HepG2 (cell line): ENCODE data around the gene SPAG7. TPM values are rescaled to one million over a fixed set of nuclear protein-coding genes. Genes with fewer than 3 reads are reported as not detected.
A peak's percentile ranks its signal among the peaks of the same experiment; 100 is the strongest.

Experiments
- AGO2 ChIP-seq: fragments of 200-400 bp; formaldehyde crosslinking; optimal IDR thresholded peaks from 2 replicates; pipeline ENCODE3; 2017; ENCODE audit warnings: mild to moderate bottlenecking, low read depth, low read length, moderate library complexity
- AKAP8 ChIP-seq: sonication (generic); formaldehyde crosslinking; IDR thresholded peaks from 2 replicates; pipeline ENCODE4 v1.5.1; 2020; ENCODE audit warnings: mild to moderate bottlenecking, missing genetic modification reagents
- ELF1 ChIP-seq: sonication (generic); formaldehyde crosslinking; IDR thresholded peaks from 2 replicates; pipeline ENCODE4 v1.4.0; 2020; ENCODE audit warnings: missing genetic modification reagents
- GATAD2A ChIP-seq: IDR thresholded peaks from 2 replicates; pipeline ENCODE4 v1.6.1; 2016
- NCOA1 ChIP-seq: sonication (generic); formaldehyde crosslinking; IDR thresholded peaks from 2 replicates; pipeline ENCODE4 v1.9.0; 2021; ENCODE audit warnings: missing genetic modification reagents
- POLR2AphosphoS5 ChIP-seq: IDR thresholded peaks from 2 replicates; pipeline ENCODE4 v1.6.1; 2012; ENCODE audit warnings: low read depth, low read length
- POLR2G ChIP-seq: fragments of 200-400 bp; formaldehyde crosslinking; IDR thresholded peaks from 2 replicates; pipeline ENCODE4 v1.6.1; 2018; ENCODE audit warnings: mild to moderate bottlenecking, low read depth, low read length, moderate library complexity
- RBFOX2 ChIP-seq: fragments of 200-400 bp; formaldehyde crosslinking; IDR thresholded peaks from 2 replicates; pipeline ENCODE4 v1.6.1; 2017; ENCODE audit warnings: low read depth, mild to moderate bottlenecking, low read length
- SMARCE1 ChIP-seq: fragments of 450-650 bp; IDR thresholded peaks from 2 replicates; pipeline ENCODE4 v1.6.1; 2017; ENCODE audit warnings: borderline replicate concordance
- SRSF9 ChIP-seq: fragments of 200-400 bp; formaldehyde crosslinking; IDR thresholded peaks from 2 replicates; pipeline ENCODE4 v1.6.1; 2018; ENCODE audit warnings: borderline replicate concordance, mild to moderate bottlenecking, low read depth, low read length; ENCODE audit not compliant: insufficient read depth, poor library complexity, severe bottlenecking
- SSRP1 ChIP-seq: IDR thresholded peaks from 2 replicates; pipeline ENCODE4 v1.6.1; 2016; ENCODE audit warnings: control low read depth
- ZNF382 ChIP-seq: sonication (generic); formaldehyde crosslinking; IDR thresholded peaks from 2 replicates; pipeline ENCODE4 v1.5.0; 2020; ENCODE audit warnings: missing genetic modification reagents, mild to moderate bottlenecking, borderline replicate concordance
- ZNF546 ChIP-seq: sonication (generic); formaldehyde crosslinking; conservative IDR thresholded peaks from 2 replicates; pipeline ENCODE4 v1.8.1; 2023; ENCODE audit warnings: mild to moderate bottlenecking, missing genetic modification reagents
- ZNF557 ChIP-seq: sonication (generic); formaldehyde crosslinking; IDR thresholded peaks from 2 replicates; pipeline ENCODE4 v1.4.0; 2020; ENCODE audit warnings: missing genetic modification reagents
- ZNF616 ChIP-seq: sonication (generic); formaldehyde crosslinking; IDR thresholded peaks from 2 replicates; pipeline ENCODE4 v1.5.0; 2020; ENCODE audit warnings: low read depth, mild to moderate bottlenecking, missing genetic modification reagents
- ZNF644 ChIP-seq: IDR thresholded peaks from 2 replicates; pipeline ENCODE4 v1.6.1; 2016; ENCODE audit warnings: low read depth
- ZNF703 ChIP-seq: sonication (generic); formaldehyde crosslinking; IDR thresholded peaks from 2 replicates; pipeline ENCODE4 v1.5.1; 2020; ENCODE audit warnings: missing genetic modification reagents, mild to moderate bottlenecking, moderate library complexity, borderline replicate concordance
- polyA plus RNA-seq, 8 experiments: library from polyadenylated mRNA; depleted of rRNA in 3 of 8; stranded (reverse) in 7 of 8; unstranded in 1 of 8; fragments of >200 nt; fragmentation: Illumina TruSeq in 4 of 8; extraction: Trizol in 4 of 8; gene quantifications; 2 replicates each; pipeline versions ENCODE4 v1.2.1 to v1.2.3, GENCODE V29; 2011 to 2016; ENCODE audit warnings: low read depth in 4 of 8, missing spikeins in 1 of 8, mixed read lengths in 1 of 8; ENCODE audit not compliant: insufficient read depth in 1 of 8
- total RNA-seq, 5 experiments: library from RNA; depleted of rRNA; stranded (reverse); fragments of >200 nt; fragmentation: Illumina TruSeq; extraction: Trizol; gene quantifications; 2 replicates each; pipeline ENCODE4 v1.2.3, GENCODE V29; 2016; ENCODE audit warnings: low read depth in 1 of 5
- TF ChIP-seq, protein P1 (sequence below), 2 experiments: fragments of 450-650 bp in 1 of 2; sonication (generic) in 1 of 2; formaldehyde crosslinking in 1 of 2; IDR thresholded peaks; 2 replicates each; pipeline versions ENCODE4 v1.6.1 to v1.8.0; 2016 to 2022; ENCODE audit warnings: antibody characterized with exemption in 1 of 2, mild to moderate bottlenecking in 1 of 2, missing genetic modification reagents in 1 of 2
- TF ChIP-seq, protein P2 (sequence below): IDR thresholded peaks from 2 replicates; pipeline ENCODE4 v1.6.1; 2016; ENCODE audit warnings: mild to moderate bottlenecking, missing biosample characterization, missing genetic modification reagents
- TF ChIP-seq, protein P3 (sequence below): sonication (generic); formaldehyde crosslinking; IDR thresholded peaks from 2 replicates; pipeline ENCODE4 v1.5.1; 2020; ENCODE audit warnings: mild to moderate bottlenecking, missing genetic modification reagents, borderline replicate concordance

The SPAG7 gene
- total and polyA plus RNA-seq, 2 of the 13 experiments (the other 11 are each of a cell fraction or from before 2014, with no cell fraction given) = 51.0 to 59.0 TPM

DNA sequence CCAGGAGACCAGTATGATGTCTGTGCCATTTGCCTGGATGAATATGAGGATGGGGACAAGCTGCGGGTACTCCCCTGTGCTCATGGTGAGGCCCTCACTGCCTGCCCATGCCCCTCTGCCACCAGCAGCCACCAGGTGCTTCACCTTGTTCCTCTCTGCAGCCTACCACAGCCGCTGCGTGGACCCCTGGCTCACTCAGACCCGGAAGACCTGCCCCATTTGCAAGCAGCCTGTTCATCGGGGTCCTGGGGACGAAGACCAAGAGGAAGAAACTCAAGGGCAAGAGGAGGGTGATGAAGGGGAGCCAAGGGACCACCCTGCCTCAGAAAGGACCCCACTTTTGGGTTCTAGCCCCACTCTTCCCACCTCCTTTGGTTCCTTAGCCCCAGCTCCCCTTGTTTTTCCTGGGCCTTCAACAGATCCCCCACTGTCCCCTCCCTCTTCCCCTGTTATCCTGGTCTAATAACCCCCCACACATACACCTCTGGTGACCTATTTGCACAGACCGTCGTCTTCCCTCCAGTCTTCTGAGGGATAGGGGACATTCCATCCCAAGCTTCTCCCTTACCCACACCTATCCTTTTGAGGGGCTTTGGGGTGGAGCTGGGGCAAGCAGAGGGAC lies 23.0 kb downstream of the SPAG7 start (continued):
- TF ChIP-seq, protein P1, sequence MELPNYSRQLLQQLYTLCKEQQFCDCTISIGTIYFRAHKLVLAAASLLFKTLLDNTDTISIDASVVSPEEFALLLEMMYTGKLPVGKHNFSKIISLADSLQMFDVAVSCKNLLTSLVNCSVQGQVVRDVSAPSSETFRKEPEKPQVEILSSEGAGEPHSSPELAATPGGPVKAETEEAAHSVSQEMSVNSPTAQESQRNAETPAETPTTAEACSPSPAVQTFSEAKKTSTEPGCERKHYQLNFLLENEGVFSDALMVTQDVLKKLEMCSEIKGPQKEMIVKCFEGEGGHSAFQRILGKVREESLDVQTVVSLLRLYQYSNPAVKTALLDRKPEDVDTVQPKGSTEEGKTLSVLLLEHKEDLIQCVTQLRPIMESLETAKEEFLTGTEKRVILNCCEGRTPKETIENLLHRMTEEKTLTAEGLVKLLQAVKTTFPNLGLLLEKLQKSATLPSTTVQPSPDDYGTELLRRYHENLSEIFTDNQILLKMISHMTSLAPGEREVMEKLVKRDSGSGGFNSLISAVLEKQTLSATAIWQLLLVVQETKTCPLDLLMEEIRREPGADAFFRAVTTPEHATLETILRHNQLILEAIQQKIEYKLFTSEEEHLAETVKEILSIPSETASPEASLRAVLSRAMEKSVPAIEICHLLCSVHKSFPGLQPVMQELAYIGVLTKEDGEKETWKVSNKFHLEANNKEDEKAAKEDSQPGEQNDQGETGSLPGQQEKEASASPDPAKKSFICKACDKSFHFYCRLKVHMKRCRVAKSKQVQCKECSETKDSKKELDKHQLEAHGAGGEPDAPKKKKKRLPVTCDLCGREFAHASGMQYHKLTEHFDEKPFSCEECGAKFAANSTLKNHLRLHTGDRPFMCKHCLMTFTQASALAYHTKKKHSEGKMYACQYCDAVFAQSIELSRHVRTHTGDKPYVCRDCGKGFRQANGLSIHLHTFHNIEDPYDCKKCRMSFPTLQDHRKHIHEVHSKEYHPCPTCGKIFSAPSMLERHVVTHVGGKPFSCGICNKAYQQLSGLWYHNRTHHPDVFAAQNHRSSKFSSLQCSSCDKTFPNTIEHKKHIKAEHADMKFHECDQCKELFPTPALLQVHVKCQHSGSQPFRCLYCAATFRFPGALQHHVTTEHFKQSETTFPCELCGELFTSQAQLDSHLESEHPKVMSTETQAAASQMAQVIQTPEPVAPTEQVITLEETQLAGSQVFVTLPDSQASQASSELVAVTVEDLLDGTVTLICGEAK (IDR thresholded peaks at IDR 0.05) = no peak
- TF ChIP-seq, protein P1 (CRISPR knock-in tag; IDR thresholded peaks at IDR 0.05) = no peak
- no peak for TF ChIP-seq ZNF557
- TF ChIP-seq POLR2G = peak; percentile 75
- no peak for TF ChIP-seq SMARCE1
- TF ChIP-seq ZNF616 = no peak
- no peak for TF ChIP-seq RBFOX2
- no peak for TF ChIP-seq SRSF9
- TF ChIP-seq ELF1 (CRISPR knock-in tag) = no peak
- no peak for TF ChIP-seq ZNF644 (CRISPR knock-in tag)
- TF ChIP-seq ZNF382 (CRISPR knock-in tag) = no peak
- TF ChIP-seq NCOA1 (CRISPR knock-in tag) = no peak
- TF ChIP-seq ZNF546 (CRISPR knock-in tag) = no peak
- TF ChIP-seq, protein P2, sequence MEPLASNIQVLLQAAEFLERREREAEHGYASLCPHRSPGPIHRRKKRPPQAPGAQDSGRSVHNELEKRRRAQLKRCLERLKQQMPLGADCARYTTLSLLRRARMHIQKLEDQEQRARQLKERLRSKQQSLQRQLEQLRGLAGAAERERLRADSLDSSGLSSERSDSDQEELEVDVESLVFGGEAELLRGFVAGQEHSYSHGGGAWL (CRISPR knock-in tag) = 0 out of 2 replicates have a peak, but pooled peaks have one; percentile 35
- no peak for TF ChIP-seq GATAD2A (CRISPR knock-in tag)
- no peak for TF ChIP-seq ZNF703 (CRISPR knock-in tag)
- TF ChIP-seq SSRP1 (CRISPR knock-in tag) = peak; percentile 21; the same call in 1 of the 2 replicates
- TF ChIP-seq, protein P3, sequence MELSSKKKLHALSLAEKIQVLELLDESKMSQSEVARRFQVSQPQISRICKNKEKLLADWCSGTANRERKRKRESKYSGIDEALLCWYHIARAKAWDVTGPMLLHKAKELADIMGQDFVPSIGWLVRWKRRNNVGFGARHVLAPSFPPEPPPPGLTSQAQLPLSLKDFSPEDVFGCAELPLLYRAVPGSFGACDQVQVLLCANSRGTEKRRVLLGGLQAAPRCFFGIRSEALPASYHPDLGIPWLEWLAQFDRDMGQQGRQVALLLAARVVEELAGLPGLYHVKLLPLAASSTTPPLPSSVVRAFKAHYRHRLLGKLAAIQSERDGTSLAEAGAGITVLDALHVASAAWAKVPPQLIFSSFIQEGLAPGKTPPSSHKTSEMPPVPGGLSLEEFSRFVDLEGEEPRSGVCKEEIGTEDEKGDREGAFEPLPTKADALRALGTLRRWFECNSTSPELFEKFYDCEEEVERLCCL (CRISPR knock-in tag) = 0 out of 2 replicates have a peak, but pooled peaks have one; percentile 40
- peak; percentile 76 for TF ChIP-seq POLR2AphosphoS5
- TF ChIP-seq AGO2 = peak; percentile 79
- TF ChIP-seq AKAP8 (CRISPR knock-in tag) = peak; percentile 24; the same call in 1 of the 2 replicates
